SU-DHL-6 (cell line): ENCODE data around the gene USP24.

Source experiments
- H2AFZ ChIP-seq: fragments of 200-600 bp; sonication (generic); 2 replicates; pipeline ENCODE4 v1.6.1; 2014; ENCODE audit warnings: low read depth, mild to moderate bottlenecking, moderate library complexity, mixed read lengths, antibody characterized with exemption, low read length; ENCODE audit not compliant: severe bottlenecking
- H3F3A ChIP-seq: fragments of 200-600 bp; shearing (Covaris generic); 2 replicates; pipeline ENCODE4 v1.6.0; 2016; ENCODE audit warnings: antibody characterized with exemption, mild to moderate bottlenecking; ENCODE audit not compliant: insufficient read depth
- H3K27ac ChIP-seq: fragments of 200-600 bp; sonication (generic); 2 replicates; pipeline ENCODE4 v1.5.1; 2016; ENCODE audit warnings: low read depth, mild to moderate bottlenecking, low read length, moderate library complexity, mixed read lengths
- H3K27me3 ChIP-seq: fragments of 200-600 bp; sonication (generic), shearing (Covaris generic); 2 replicates; pipeline ENCODE4 v1.6.0; 2014; ENCODE audit warnings: mild to moderate bottlenecking, low read length
- H3K36me3 ChIP-seq: fragments of 200-600 bp; sonication (generic); 2 replicates; pipeline ENCODE4 v1.6.1; 2014; ENCODE audit warnings: mild to moderate bottlenecking, low read length, mixed read lengths
- H3K4me2 ChIP-seq: fragments of 300-600, 200-600 bp; shearing (Covaris generic), sonication (generic); 2 replicates; pipeline ENCODE4 v1.6.0; 2014; ENCODE audit warnings: low read length, low read depth, mild to moderate bottlenecking; ENCODE audit not compliant: poor library complexity, severe bottlenecking
- H3K4me3 ChIP-seq: fragments of 200-600 bp; sonication (generic); 2 replicates; pipeline ENCODE4 v1.5.1; 2014; ENCODE audit warnings: antibody characterized with exemption, low read length, mild to moderate bottlenecking, mixed read lengths; ENCODE audit not compliant: insufficient read depth, poor library complexity, severe bottlenecking
- H3K79me2 ChIP-seq: fragments of 200-600 bp; sonication (generic); 2 replicates; pipeline ENCODE4 v1.6.1; 2014; ENCODE audit warnings: mild to moderate bottlenecking, low read length, moderate library complexity; ENCODE audit not compliant: insufficient read depth
- H3K9ac ChIP-seq: fragments of 200-600 bp; sonication (generic); 2 replicates; pipeline ENCODE4 v1.7.0; 2014; ENCODE audit warnings: mild to moderate bottlenecking, low read length
- H3K9me2 ChIP-seq: fragments of 200-600 bp; sonication (generic); replicated peaks from 2 replicates; pipeline ENCODE4 v1.6.1; 2014; ENCODE audit warnings: low read length; ENCODE audit not compliant: insufficient read depth
- H3K9me3 ChIP-seq: fragments of 200-600 bp; sonication (generic); 2 replicates; pipeline ENCODE4 v1.6.1; 2014; ENCODE audit warnings: low read length, mixed read lengths; ENCODE audit not compliant: insufficient read depth
- H4K20me1 ChIP-seq: fragments of 200-600 bp; sonication (generic); 2 replicates; pipeline ENCODE4 v1.6.1; 2014; ENCODE audit warnings: low read depth, mild to moderate bottlenecking, antibody characterized with exemption, low read length, moderate library complexity, mixed read lengths
- CTCF ChIP-seq: fragments of 200-600 bp; sonication (generic); IDR thresholded peaks from one replicate; pipeline ENCODE4 v1.5.1; 2017; ENCODE audit warnings: antibody characterized with exemption, mild to moderate bottlenecking, low read length, moderate library complexity; ENCODE audit not compliant: insufficient read depth, poor library complexity, severe bottlenecking
- EZH2phosphoT487 ChIP-seq: fragments of 200-600 bp; sonication (generic), shearing (Covaris generic); conservative IDR thresholded peaks from 2 replicates; pipeline ENCODE4 v1.6.1; 2018; ENCODE audit warnings: mild to moderate bottlenecking, antibody characterized with exemption, low read length, moderate library complexity, mixed read lengths

USP24 gene

GRCh38 chr1:55172687-55173086 is 42.5 kb downstream of the USP24 start:
- Histone ChIP-seq H3K4me3 (no peak overlapping the region), H3K9me3 (no peaks in the 10 kb centered on the region), H3K9me2 (no peaks in the 10 kb centered on the region), H3F3A (no peaks in the 10 kb centered on the region), H3K79me2 (no peaks in the 10 kb centered on the region), H3K27me3 (no peaks in the 10 kb centered on the region), H3K9ac (no peak overlapping the region), H3K36me3 (peaks cover 8% of the 10 kb centered on the region; the same call in 1 of the 2 replicates), H3K4me2 (no peak overlapping the region), H4K20me1 (no peaks in the 10 kb centered on the region), H2AFZ (no peak overlapping the region), H3K27ac (no peak overlapping the region)
- TF ChIP-seq CTCF (no peak), EZH2phosphoT487 (no peak)

- Histone ChIP-seq H3K79me2 (no peaks in the 10 kb centered on the region), H3K27ac (no peak overlapping the region), H3K9ac (no peak overlapping the region), H3K9me2 (no peaks in the 10 kb centered on the region), H3K36me3 (peaks cover 8% of the 10 kb centered on the region; the same call in 1 of the 2 replicates), H3F3A (no peaks in the 10 kb centered on the region), H3K4me2 (no peak overlapping the region), H3K27me3 (no peaks in the 10 kb centered on the region), H4K20me1 (no peaks in the 10 kb centered on the region), H3K4me3 (no peak overlapping the region), H2AFZ (no peak overlapping the region), H3K9me3 (no peaks in the 10 kb centered on the region)
- TF ChIP-seq CTCF: no peak
- TF ChIP-seq EZH2phosphoT487: no peak
These were observed 42.9 kb downstream of the USP24 start for GRCh38 chr1:55172272-55172671.

GRCh38 chr1:55171694-55172093 is 43.5 kb downstream of the USP24 start:
- Histone ChIP-seq H3K27ac (no peak overlapping the region), H3K4me2 (no peak overlapping the region), H3K9ac (no peak overlapping the region), H2AFZ (no peak overlapping the region), H3F3A (no peaks in the 10 kb centered on the region), H4K20me1 (no peaks in the 10 kb centered on the region), H3K27me3 (no peaks in the 10 kb centered on the region), H3K36me3 (peaks cover 8% of the 10 kb centered on the region; the same call in 1 of the 2 replicates), H3K4me3 (no peak overlapping the region), H3K9me2 (no peaks in the 10 kb centered on the region), H3K9me3 (no peaks in the 10 kb centered on the region), H3K79me2 (no peaks in the 10 kb centered on the region)
- no peak for TF ChIP-seq CTCF
- no peak for TF ChIP-seq EZH2phosphoT487
